Natural killer cell (primary cell): ENCODE measurements around the gene SYT13. TPM values are rescaled to one million over a fixed set of nuclear protein-coding genes. Genes with fewer than 3 reads are reported as not detected.

Experiments used
- ATAC-seq, 3 donors: fragments of 150-1000 bp in 2 of 3; fragments of 200-7000 bp in 1 of 3; cut with Tn5 transposase; 1 replicate in 1 of 3; 2 replicates in 2 of 3; pipeline ENCODE4 v1.10.0; 2021; ENCODE audit warnings: mild to moderate bottlenecking in 2 of 3, moderate library complexity in 2 of 3
- DNase-seq, 2 donors: peaks; one replicate each; pipeline versions ENCODE4 v3.0.0 to v3.0.0-alpha.2; 2013 to 2021; ENCODE audit warnings: mixed read lengths in 1 of 2
- H3K27ac ChIP-seq: one replicate; pipeline ENCODE4 v1.5.1; 2013; ENCODE audit warnings: mild to moderate bottlenecking, low read length
- H3K27me3 ChIP-seq: one replicate; pipeline ENCODE4 v1.6.1; 2013; ENCODE audit warnings: low read length; ENCODE audit not compliant: control insufficient read depth, insufficient read depth
- H3K36me3 ChIP-seq: one replicate; pipeline ENCODE4 v1.6.1; 2013; ENCODE audit warnings: low read length; ENCODE audit not compliant: control insufficient read depth, insufficient read depth
- H3K4me1 ChIP-seq: one replicate; pipeline ENCODE4 v1.6.1; 2013; ENCODE audit warnings: low read length; ENCODE audit not compliant: control insufficient read depth, insufficient read depth
- H3K4me3 ChIP-seq: one replicate; pipeline ENCODE4 v1.5.1; 2013; ENCODE audit warnings: low read length
- H3K9me3 ChIP-seq: one replicate; pipeline ENCODE4 v1.6.1; 2013; ENCODE audit warnings: low read length; ENCODE audit not compliant: control insufficient read depth, insufficient read depth
- H3K27ac Mint-ChIP-seq, 2 donors: one replicate each; pipeline ENCODE4 v1.8.0; 2022; ENCODE audit warnings: mild to moderate bottlenecking in 2 of 2, mixed read lengths in 2 of 2, moderate library complexity in 1 of 2
- H3K27me3 Mint-ChIP-seq, 2 donors: one replicate each; pipeline ENCODE4 v1.8.0; 2022; ENCODE audit warnings: low read depth in 2 of 2, mixed read lengths in 2 of 2
- H3K36me3 Mint-ChIP-seq: one replicate; pipeline ENCODE4 v1.8.0; 2022; ENCODE audit warnings: mixed read lengths
- H3K4me1 Mint-ChIP-seq, 2 donors: one replicate each; pipeline ENCODE4 v1.8.0; 2022; ENCODE audit warnings: mixed read lengths in 2 of 2
- H3K4me3 Mint-ChIP-seq: one replicate; pipeline ENCODE4 v1.8.0; 2022; ENCODE audit warnings: mild to moderate bottlenecking, moderate library complexity, mixed read lengths
- H3K9me3 Mint-ChIP-seq, 2 donors: one replicate each; pipeline ENCODE4 v1.8.0; 2022; ENCODE audit warnings: mixed read lengths in 2 of 2
- CTCF ChIP-seq: fragments of 200-600 bp; IDR thresholded peaks from one replicate; pipeline ENCODE4 v1.8.0; 2022; ENCODE audit warnings: antibody characterized with exemption
- WGBS: methylation state at CpG from one replicate; pipeline ENCODE4 v1.1.7; 2013; ENCODE audit warnings: missing lambda C conversion rate; ENCODE audit not compliant: insufficient coverage; 5-methylcytosine and 5-hydroxymethylcytosine counted together
- intact Hi-C: fragments of 100-400 bp; cut with micrococcal nuclease; formaldehyde crosslinking; loops from one replicate; pipeline ENCODE4 v1.14.2; 2022
- total RNA-seq, 4 donors: library from RNA; stranded (reverse); fragments of 120-200 nt in 1 of 4; gene quantifications; one replicate each; pipeline versions ENCODE4 v1.2.3 to v1.2.4, GENCODE V29; 2013 to 2022

Gene SYT13
- total RNA-seq, 3 donors from 2014 or later (not counting 1 experiment from before 2014, with no cell fraction given): not detected

- intact Hi-C loops: no loop called here
- no peak for TF ChIP-seq CTCF
- H3K27ac Mint-ChIP-seq: no peak overlapping the region
These were observed 73.4 kb downstream of the SYT13 start for GRCh38 chr11:45212566-45213315.

DNA sequence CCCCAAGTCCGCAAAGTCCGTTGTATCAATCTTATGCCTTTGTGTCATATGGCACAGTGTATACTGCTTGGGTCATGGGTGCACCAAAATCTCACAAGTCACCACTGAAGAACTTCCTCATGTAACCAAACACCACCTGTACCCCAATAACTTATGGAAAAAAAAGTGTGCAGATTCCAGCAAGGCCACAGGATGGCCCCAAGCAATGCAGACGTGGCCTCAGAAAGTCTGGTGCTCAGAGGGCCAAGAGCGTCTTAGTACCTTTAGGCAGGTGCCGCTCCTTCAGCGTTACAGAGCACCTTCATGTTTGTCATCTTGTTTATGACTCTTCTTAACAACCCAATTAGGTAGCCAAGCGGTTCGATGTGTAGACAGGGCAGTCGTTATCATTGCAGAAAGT is 74.4 kb downstream of the SYT13 start:
- H3K4me1 ChIP-seq: no peaks in the 10 kb centered on the region
- no peaks in the 10 kb centered on the region for H3K9me3 ChIP-seq
- no peaks in the 10 kb centered on the region for H3K9me3 Mint-ChIP-seq
- peaks cover 4% of the 10 kb centered on the region for H3K36me3 ChIP-seq
- no peaks in the 10 kb centered on the region for H3K27me3 ChIP-seq
- no peak for DNase-seq
- no peak overlapping the region for H3K4me3 ChIP-seq
- H3K4me3 Mint-ChIP-seq: no peak overlapping the region
- no peak for TF ChIP-seq CTCF
- 91% methylated on average over 9 of the region's 9 CpGs for WGBS
- no peaks in the 10 kb centered on the region for H3K27me3 Mint-ChIP-seq
- intact Hi-C loops: no loop called here
- no peak overlapping the region for H3K27ac ChIP-seq
- ATAC-seq: no peak
- no peaks in the 10 kb centered on the region for H3K36me3 Mint-ChIP-seq
- H3K27ac Mint-ChIP-seq: no peak overlapping the region
- peaks cover 11 to 17% of the 10 kb centered on the region in 2 donors for H3K4me1 Mint-ChIP-seq

More at GRCh38 chr11:45212566-45213315, 73.4 kb downstream of the SYT13 start:
- H3K36me3 ChIP-seq: peaks cover 4% of the 10 kb centered on the region
- Mint-ChIP-seq H3K36me3 (no peaks in the 10 kb centered on the region), H3K9me3 (no peaks in the 10 kb centered on the region), H3K27me3 (no peaks in the 10 kb centered on the region), H3K4me3 (no peak overlapping the region), H3K4me1 (peaks cover 11 to 17% of the 10 kb centered on the region in 2 donors)
- 96% methylated on average over 31 of the region's 31 CpGs for WGBS
- no peaks in the 10 kb centered on the region for H3K4me1 ChIP-seq
- H3K9me3 ChIP-seq: no peaks in the 10 kb centered on the region
- H3K4me3 ChIP-seq: no peak overlapping the region
- ATAC-seq (no peak), DNase-seq (no peak)
- no peaks in the 10 kb centered on the region for H3K27me3 ChIP-seq
- H3K27ac ChIP-seq: no peak overlapping the region

DNA sequence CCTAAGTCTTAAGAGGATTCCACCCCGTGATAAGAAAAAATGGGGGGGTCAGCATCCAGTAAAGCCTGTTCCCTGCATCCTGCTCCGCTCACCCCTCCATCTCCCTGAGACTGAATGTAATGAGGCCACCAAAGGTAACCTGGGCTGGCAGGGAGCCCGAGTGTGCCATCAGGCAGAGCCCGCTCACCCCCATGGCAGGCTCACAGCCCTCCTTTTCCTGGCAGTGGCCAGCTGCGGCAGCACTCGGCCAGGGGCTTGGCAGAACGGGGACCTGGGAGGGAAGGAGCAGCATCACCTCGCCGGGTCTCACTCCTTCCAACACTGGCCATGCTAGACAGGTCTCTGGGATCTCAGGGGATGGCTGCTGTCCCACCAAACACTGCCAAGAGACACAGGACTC is 75.3 kb downstream of the SYT13 start:
- no peaks in the 10 kb centered on the region for H3K9me3 ChIP-seq
- 92% methylated on average over 9 of the region's 9 CpGs for WGBS
- peaks cover 11 to 17% of the 10 kb centered on the region in 2 donors for H3K4me1 Mint-ChIP-seq
- no peak overlapping the region for H3K4me3 ChIP-seq
- intact Hi-C loops: no loop called here
- H3K36me3 Mint-ChIP-seq: no peaks in the 10 kb centered on the region
- no peak overlapping the region for H3K27ac ChIP-seq
- DNase-seq (no peak), ATAC-seq (no peak)
- TF ChIP-seq CTCF: no peak
- no peaks in the 10 kb centered on the region for H3K27me3 ChIP-seq
- no peak overlapping the region for H3K27ac Mint-ChIP-seq
- no peaks in the 10 kb centered on the region for H3K9me3 Mint-ChIP-seq
- no peak overlapping the region for H3K4me3 Mint-ChIP-seq
- no peaks in the 10 kb centered on the region for H3K27me3 Mint-ChIP-seq
- H3K4me1 ChIP-seq: no peaks in the 10 kb centered on the region
- H3K36me3 ChIP-seq: peaks cover 4% of the 10 kb centered on the region
